Neural cell (in vitro differentiated cells): ENCODE data around the gene UBC.

Experiments
- EZH2 ChIP-seq: fragments of 200-600, 300-800 bp; shearing (Covaris generic), sonication (generic); IDR thresholded peaks from 2 replicates; pipeline ENCODE4 v1.6.1; 2014; ENCODE audit warnings: antibody characterized with exemption, low read length, borderline replicate concordance, mild to moderate bottlenecking; ENCODE audit not compliant: insufficient read depth, poor library complexity, severe bottlenecking
- POLR2AphosphoS5 ChIP-seq: IDR thresholded peaks from 2 replicates; pipeline ENCODE4 v1.6.1; 2012
- RAD21 ChIP-seq: fragments of 450-650 bp; conservative IDR thresholded peaks from 2 replicates; pipeline ENCODE4 v1.6.1; 2014; ENCODE audit warnings: antibody characterized with exemption, mild to moderate bottlenecking, moderate library complexity
- SMC3 ChIP-seq: fragments of 450-650 bp; conservative IDR thresholded peaks from 2 replicates; pipeline ENCODE4 v1.6.1; 2014; ENCODE audit warnings: antibody characterized with exemption, mild to moderate bottlenecking, moderate library complexity; ENCODE audit not compliant: poor library complexity
- TF ChIP-seq, protein P1 (sequence below): fragments of 450-650 bp; IDR thresholded peaks from 2 replicates; pipeline ENCODE4 v1.5.1; 2014; ENCODE audit warnings: antibody characterized with exemption, mild to moderate bottlenecking, moderate library complexity; ENCODE audit not compliant: poor library complexity, severe bottlenecking
- TF ChIP-seq, protein P2 (sequence below): IDR thresholded peaks from 2 replicates; pipeline ENCODE4 v1.6.1; 2012; ENCODE audit warnings: borderline replicate concordance

GRCh38 chr12:124930586-124930985 lies 16.1 kb upstream of the UBC start:
- TF ChIP-seq, protein P1, sequence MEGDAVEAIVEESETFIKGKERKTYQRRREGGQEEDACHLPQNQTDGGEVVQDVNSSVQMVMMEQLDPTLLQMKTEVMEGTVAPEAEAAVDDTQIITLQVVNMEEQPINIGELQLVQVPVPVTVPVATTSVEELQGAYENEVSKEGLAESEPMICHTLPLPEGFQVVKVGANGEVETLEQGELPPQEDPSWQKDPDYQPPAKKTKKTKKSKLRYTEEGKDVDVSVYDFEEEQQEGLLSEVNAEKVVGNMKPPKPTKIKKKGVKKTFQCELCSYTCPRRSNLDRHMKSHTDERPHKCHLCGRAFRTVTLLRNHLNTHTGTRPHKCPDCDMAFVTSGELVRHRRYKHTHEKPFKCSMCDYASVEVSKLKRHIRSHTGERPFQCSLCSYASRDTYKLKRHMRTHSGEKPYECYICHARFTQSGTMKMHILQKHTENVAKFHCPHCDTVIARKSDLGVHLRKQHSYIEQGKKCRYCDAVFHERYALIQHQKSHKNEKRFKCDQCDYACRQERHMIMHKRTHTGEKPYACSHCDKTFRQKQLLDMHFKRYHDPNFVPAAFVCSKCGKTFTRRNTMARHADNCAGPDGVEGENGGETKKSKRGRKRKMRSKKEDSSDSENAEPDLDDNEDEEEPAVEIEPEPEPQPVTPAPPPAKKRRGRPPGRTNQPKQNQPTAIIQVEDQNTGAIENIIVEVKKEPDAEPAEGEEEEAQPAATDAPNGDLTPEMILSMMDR, result no peak
- TF ChIP-seq EZH2, result no peak
- TF ChIP-seq POLR2AphosphoS5, result no peak
- TF ChIP-seq, protein P2, sequence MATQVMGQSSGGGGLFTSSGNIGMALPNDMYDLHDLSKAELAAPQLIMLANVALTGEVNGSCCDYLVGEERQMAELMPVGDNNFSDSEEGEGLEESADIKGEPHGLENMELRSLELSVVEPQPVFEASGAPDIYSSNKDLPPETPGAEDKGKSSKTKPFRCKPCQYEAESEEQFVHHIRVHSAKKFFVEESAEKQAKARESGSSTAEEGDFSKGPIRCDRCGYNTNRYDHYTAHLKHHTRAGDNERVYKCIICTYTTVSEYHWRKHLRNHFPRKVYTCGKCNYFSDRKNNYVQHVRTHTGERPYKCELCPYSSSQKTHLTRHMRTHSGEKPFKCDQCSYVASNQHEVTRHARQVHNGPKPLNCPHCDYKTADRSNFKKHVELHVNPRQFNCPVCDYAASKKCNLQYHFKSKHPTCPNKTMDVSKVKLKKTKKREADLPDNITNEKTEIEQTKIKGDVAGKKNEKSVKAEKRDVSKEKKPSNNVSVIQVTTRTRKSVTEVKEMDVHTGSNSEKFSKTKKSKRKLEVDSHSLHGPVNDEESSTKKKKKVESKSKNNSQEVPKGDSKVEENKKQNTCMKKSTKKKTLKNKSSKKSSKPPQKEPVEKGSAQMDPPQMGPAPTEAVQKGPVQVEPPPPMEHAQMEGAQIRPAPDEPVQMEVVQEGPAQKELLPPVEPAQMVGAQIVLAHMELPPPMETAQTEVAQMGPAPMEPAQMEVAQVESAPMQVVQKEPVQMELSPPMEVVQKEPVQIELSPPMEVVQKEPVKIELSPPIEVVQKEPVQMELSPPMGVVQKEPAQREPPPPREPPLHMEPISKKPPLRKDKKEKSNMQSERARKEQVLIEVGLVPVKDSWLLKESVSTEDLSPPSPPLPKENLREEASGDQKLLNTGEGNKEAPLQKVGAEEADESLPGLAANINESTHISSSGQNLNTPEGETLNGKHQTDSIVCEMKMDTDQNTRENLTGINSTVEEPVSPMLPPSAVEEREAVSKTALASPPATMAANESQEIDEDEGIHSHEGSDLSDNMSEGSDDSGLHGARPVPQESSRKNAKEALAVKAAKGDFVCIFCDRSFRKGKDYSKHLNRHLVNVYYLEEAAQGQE, result no peak
- no peak for TF ChIP-seq SMC3
- no peak for TF ChIP-seq RAD21
